ENCODE measurements around the gene IGSF23.

DNA sequence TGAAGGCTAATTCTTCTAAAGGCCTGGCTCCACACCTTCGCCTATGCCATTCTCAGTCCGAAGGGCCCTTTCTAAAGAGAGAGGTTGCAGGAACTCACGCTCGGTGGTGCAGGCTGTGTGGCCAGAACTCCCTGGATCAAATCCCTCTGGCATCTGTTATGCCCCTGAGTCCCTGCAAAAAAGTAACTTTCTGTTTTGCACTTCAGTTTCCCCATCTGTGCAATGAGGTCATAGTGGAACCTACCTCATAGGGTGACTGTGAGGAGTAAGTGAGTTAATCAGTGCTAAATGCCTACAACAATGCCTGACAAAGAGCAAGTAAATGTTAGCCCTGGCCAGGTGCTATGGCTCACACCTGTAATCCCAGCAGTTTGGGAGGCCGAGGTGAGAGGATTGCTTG, 7.3 kb downstream of the IGSF23 start:
- TF ChIP-seq POLR2A (IDR thresholded peaks at IDR 0.05; ENCODE audit: low read depth, low read length) (no peak), POLR2AphosphoS5 (IDR thresholded peaks at IDR 0.05; ENCODE audit: low read depth, low read length) (no peak), TAF1 (IDR thresholded peaks at IDR 0.05; ENCODE audit: borderline replicate concordance, low read depth, low read length) (no peak)
